Astrocyte of the cerebellum (primary cell): ENCODE measurements around the gene C20orf141.
"Not testable (repeated sequence)": the region's sequence is repeated elsewhere in the genome, so short reads cannot be mapped to it uniquely, and the experiment has no call there.

Source experiments
- DNase-seq: peaks from one replicate; pipeline ENCODE4 v3.0.0-alpha.2; 2011; ENCODE audit warnings: low read depth
- H3K4me3 ChIP-seq: 2 replicates; pipeline ENCODE4 v1.5.1; 2011; ENCODE audit warnings: mild to moderate bottlenecking, low read depth, low read length, moderate library complexity
- CTCF ChIP-seq: IDR thresholded peaks from 2 replicates; pipeline ENCODE4 v1.5.1; 2012; ENCODE audit warnings: low read length, low read depth, moderate library complexity, mild to moderate bottlenecking; ENCODE audit errors: missing control alignments
- in situ Hi-C: cut with HindIII; loops from 2 replicates; pipeline ENCODE4 v1.10.0; 2017; ENCODE audit warnings: low sequenced_read_pairs

C20orf141 gene

DNA sequence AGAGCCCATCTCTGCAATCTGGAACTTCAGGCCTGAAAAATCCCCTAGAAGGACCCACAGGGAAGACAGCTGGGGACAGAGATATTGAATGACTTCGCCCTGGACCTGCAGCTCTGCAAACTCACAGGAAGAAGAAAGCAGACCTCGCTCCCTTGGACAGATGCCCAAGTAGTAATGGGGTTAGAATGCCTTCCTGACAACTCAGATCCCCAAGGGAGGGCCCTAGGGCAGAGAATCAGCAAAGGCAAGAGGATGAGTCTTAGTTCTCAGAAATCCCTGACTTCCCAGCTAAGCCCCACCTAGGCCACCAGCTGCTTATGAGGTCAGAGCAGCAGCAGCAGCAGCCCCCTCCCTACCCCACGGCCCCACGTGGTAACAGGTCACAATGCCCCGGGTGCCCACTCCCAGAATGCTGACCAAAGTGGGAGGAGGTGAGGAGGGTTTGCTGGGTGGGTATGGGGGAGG lies at the start of gene C20orf141:
Gene C20orf141 (plus strand): TSS at position 401 of the 465 bp plus-strand sequence. CDS start 198 bp downstream, outside the sequence.
- no peak within 1 kb of the TSS for H3K4me3 ChIP-seq
- in situ Hi-C loops = no loop called here
- DNase-seq = peak; percentile 92
- no peak for TF ChIP-seq CTCF

- H3K4me3 ChIP-seq = no peak overlapping the region
- in situ Hi-C loops = no loop called here
- no peak for TF ChIP-seq CTCF
- DNase-seq = peak; percentile 66
These were observed 46.8 kb upstream of the C20orf141 start for GRCh38 chr20:2767768-2768631.

- in situ Hi-C loops = no loop called here
- DNase-seq = no peak
- no peak overlapping the region for H3K4me3 ChIP-seq
- no peak for TF ChIP-seq CTCF
These were observed 46.2 kb upstream of the C20orf141 start for GRCh38 chr20:2768632-2769015.

DNA sequence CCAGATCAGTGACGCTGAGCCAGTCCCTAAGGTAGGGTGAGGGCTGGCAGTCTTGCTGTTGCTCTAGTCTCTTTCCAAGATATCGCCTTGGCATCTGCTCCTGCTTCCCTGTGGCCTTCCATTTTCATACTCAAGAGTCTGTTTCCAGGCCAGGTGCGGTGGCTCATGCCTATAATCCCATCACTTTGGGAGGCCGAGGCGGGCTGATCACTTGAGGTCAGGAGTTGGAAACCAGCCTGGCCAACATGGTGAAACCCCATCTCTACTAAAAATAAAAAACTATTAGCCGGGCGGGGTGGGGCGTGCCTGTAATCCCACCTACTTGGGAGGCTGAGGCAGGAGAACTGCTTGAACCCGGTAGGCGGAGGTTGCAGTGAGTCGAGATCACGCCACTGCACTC lies 44.7 kb upstream of the C20orf141 start:
- in situ Hi-C loops = not testable (repeated sequence)

DNA sequence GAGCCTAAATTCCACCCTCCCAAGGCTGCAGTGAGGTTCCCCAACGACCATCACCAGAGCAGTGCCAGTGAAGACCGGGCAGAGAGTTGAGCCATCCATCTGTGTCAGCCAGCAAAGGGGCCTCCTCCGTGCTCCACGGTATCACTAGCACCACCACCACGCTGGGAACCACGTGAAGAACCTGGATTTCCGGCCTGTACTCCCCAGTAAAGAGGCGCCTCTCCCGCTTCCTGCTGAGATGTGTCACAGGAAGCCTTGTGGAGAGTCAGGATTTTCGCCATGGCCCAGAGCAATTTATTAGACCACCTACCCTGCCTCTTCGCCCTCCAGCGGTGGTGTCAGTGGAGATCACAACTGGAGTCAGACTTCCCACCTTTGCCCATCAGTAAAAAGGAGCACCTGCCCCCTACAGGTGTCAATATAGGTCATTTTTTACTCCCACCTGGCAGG lies 43.1 kb upstream of the C20orf141 start:
- H3K4me3 ChIP-seq = no peak overlapping the region
- TF ChIP-seq CTCF = no peak
- no peak for DNase-seq
- in situ Hi-C loops = no loop called here

More for the DNA sequence above, 44.7 kb upstream of the C20orf141 start:
- not testable (repeated sequence) for DNase-seq, H3K4me3 ChIP-seq

GRCh38 chr20:2773812-2774211 lies 41.0 kb upstream of the C20orf141 start:
- in situ Hi-C loops = no loop called here
- DNase-seq = no peak
- no peak overlapping the region for H3K4me3 ChIP-seq
- no peak for TF ChIP-seq CTCF

DNA sequence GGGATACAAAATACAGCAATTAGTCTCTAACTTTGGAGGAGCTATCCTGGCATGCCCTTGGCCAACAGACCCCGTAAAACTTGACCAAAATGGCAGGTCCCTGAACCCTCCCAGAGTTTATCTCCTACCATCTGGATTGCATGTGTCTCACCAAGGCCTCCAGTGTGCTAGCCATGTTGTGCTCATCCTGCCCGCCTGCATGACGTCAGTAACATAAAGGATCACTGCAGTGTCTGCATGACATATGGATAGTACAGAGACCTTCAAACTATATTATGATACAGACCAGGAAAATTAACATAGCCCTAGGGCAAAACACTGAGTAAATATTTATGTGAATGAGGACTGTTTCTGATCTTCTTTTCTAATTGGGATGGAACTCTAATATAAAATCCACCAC lies 39.6 kb upstream of the C20orf141 start:
- in situ Hi-C loops = no loop called here
- no peak for TF ChIP-seq CTCF
- no peak overlapping the region for H3K4me3 ChIP-seq
- no peak for DNase-seq
